ENCODE results near the gene RNF148.

GRCh38 chr7:122682815-122683550 lies 19.7 kb downstream of the RNF148 start:
- TF ChIP-seq CTCF (IDR thresholded peaks at IDR 0.05; ENCODE audit: insufficient read depth, low read length, poor library complexity, severe bottlenecking) (no peak), EZH2phosphoT487 (conservative IDR thresholded peaks at IDR 0.05; ENCODE audit: low read length) (no peak)

Measured in SU-DHL-6 (cell line).